Calu3 (cell line): ENCODE results near the gene GHDC. TPM values are rescaled to one million over a fixed set of nuclear protein-coding genes. Genes with fewer than 3 reads are reported as not detected.

ENCODE experiments used
- BruUV-seq: library from RNA; stranded (reverse); fragments of 400-500 nt; replicated peaks from 2 replicates; lab custom pipeline; 2021; lab: Mats Ljungman, UMichigan
- CTCF ChIA-PET: fragments of 300-600 bp; sonication (Branson Sonifier 250); formaldehyde crosslinking; loops from one replicate; lab custom pipeline; 2022; ENCODE audit warnings: antibody characterized with exemption; lab: Charles Lee
- DNase-seq: peaks from one replicate; pipeline ENCODE4 v3.0.0; 2022
- H3K27ac Mint-ChIP-seq: one replicate; pipeline ENCODE4 v1.8.0; 2022; ENCODE audit warnings: mixed read lengths; ENCODE audit not compliant: unreplicated experiment
- H3K27me3 Mint-ChIP-seq: one replicate; pipeline ENCODE4 v1.8.0; 2022; ENCODE audit warnings: mixed read lengths; ENCODE audit not compliant: unreplicated experiment
- H3K36me3 Mint-ChIP-seq: one replicate; pipeline ENCODE4 v1.8.0; 2022; ENCODE audit warnings: mild to moderate bottlenecking, moderate library complexity, mixed read lengths; ENCODE audit not compliant: insufficient read depth, unreplicated experiment
- H3K4me1 Mint-ChIP-seq: one replicate; pipeline ENCODE4 v1.8.0; 2022; ENCODE audit warnings: mild to moderate bottlenecking, low read depth, mixed read lengths; ENCODE audit not compliant: unreplicated experiment
- H3K4me3 Mint-ChIP-seq: one replicate; pipeline ENCODE4 v1.8.0; 2022; ENCODE audit warnings: mild to moderate bottlenecking, low read depth, moderate library complexity, mixed read lengths; ENCODE audit not compliant: unreplicated experiment
- H3K9me3 Mint-ChIP-seq: one replicate; pipeline ENCODE4 v1.8.0; 2022; ENCODE audit warnings: low read depth, mixed read lengths; ENCODE audit not compliant: unreplicated experiment
- intact Hi-C: fragments of 100-400 bp; cut with micrococcal nuclease; formaldehyde crosslinking; loops from one replicate; pipeline ENCODE4 v1.10.0; 2022; ENCODE audit not compliant: unreplicated experiment
- total RNA-seq: library from RNA; stranded (reverse); gene quantifications from 2 replicates; pipeline ENCODE4 v1.2.3, GENCODE V29; 2022
- TF ChIP-seq, protein P1 (sequence below): fragments of 200-600 bp; IDR thresholded peaks from one replicate; pipeline ENCODE4 v1.8.0; 2022; ENCODE audit warnings: antibody characterized with exemption; ENCODE audit not compliant: unreplicated experiment

Gene GHDC
- total RNA-seq, 1 experiment from 2014 or later: 37.4 TPM

- Mint-ChIP-seq H3K36me3 (peaks cover 5% of the 10 kb centered on the region), H3K4me3 (peak overlapping the region; percentile 67), H3K9me3 (no peaks in the 10 kb centered on the region), H3K27me3 (peaks cover 42% of the 10 kb centered on the region), H3K27ac (peak overlapping the region; percentile 9), H3K4me1 (peaks cover 38% of the 10 kb centered on the region)
- CTCF ChIA-PET: interaction anchor here (2.5 kb wide), 1 partner anchor 11 kb away, joined by 9 read pairs; the partner anchor contains the start of gene GHDC
- no TSS peak for BruUV-seq
- intact Hi-C loops: no loop called here
- TF ChIP-seq, protein P1, sequence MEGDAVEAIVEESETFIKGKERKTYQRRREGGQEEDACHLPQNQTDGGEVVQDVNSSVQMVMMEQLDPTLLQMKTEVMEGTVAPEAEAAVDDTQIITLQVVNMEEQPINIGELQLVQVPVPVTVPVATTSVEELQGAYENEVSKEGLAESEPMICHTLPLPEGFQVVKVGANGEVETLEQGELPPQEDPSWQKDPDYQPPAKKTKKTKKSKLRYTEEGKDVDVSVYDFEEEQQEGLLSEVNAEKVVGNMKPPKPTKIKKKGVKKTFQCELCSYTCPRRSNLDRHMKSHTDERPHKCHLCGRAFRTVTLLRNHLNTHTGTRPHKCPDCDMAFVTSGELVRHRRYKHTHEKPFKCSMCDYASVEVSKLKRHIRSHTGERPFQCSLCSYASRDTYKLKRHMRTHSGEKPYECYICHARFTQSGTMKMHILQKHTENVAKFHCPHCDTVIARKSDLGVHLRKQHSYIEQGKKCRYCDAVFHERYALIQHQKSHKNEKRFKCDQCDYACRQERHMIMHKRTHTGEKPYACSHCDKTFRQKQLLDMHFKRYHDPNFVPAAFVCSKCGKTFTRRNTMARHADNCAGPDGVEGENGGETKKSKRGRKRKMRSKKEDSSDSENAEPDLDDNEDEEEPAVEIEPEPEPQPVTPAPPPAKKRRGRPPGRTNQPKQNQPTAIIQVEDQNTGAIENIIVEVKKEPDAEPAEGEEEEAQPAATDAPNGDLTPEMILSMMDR: no peak
- peak; percentile 39 for DNase-seq
Observed at GRCh38 chr17:42182927-42183734, 11.2 kb downstream of the GHDC start.

- intact Hi-C loops: no loop called here
- BruUV-seq: no TSS peak
- H3K4me3 Mint-ChIP-seq: no peak overlapping the region
- no peak overlapping the region for H3K27ac Mint-ChIP-seq
- peaks cover 52% of the 10 kb centered on the region for H3K27me3 Mint-ChIP-seq
- H3K36me3 Mint-ChIP-seq: peaks cover 5% of the 10 kb centered on the region
- peaks cover 38% of the 10 kb centered on the region for H3K4me1 Mint-ChIP-seq
- TF ChIP-seq, protein P1: no peak
- CTCF ChIA-PET: interaction anchor here (0.6 to 1.2 kb wide), 2 partner anchors 12 to 762 kb away, joined by 3 read pairs; partner anchors contain the start of gene GHDC
- no peak for DNase-seq
- no peaks in the 10 kb centered on the region for H3K9me3 Mint-ChIP-seq
Observed at GRCh38 chr17:42181851-42182207, 12.5 kb downstream of the GHDC start.

GRCh38 chr17:42180922-42181850 lies 13.1 kb downstream of the GHDC start, which contains the start of gene KCNH4:
KCNH4 (minus strand) TSS chr17:42181142; CDS start chr17:42180945, 197 bp downstream.
- H3K27ac Mint-ChIP-seq: no peak within 1 kb of the TSS
- H3K9me3 Mint-ChIP-seq: no peaks in the 10 kb centered on the region
- H3K27me3 Mint-ChIP-seq: peaks cover 54% of the 10 kb centered on the region
- peak; percentile 36 for DNase-seq
- intact Hi-C loops: no loop called here
- CTCF ChIA-PET: interaction anchor here (0.6 to 1.2 kb wide), 2 partner anchors 13 to 763 kb away, joined by 3 read pairs; partner anchors contain the start of gene GHDC
- H3K4me1 Mint-ChIP-seq: peaks cover 38% of the 10 kb centered on the region
- TF ChIP-seq, protein P1: no peak
- BruUV-seq: no TSS peak
- H3K36me3 Mint-ChIP-seq: peaks cover 5% of the 10 kb centered on the region
- H3K4me3 Mint-ChIP-seq: no peak within 1 kb of the TSS

DNA sequence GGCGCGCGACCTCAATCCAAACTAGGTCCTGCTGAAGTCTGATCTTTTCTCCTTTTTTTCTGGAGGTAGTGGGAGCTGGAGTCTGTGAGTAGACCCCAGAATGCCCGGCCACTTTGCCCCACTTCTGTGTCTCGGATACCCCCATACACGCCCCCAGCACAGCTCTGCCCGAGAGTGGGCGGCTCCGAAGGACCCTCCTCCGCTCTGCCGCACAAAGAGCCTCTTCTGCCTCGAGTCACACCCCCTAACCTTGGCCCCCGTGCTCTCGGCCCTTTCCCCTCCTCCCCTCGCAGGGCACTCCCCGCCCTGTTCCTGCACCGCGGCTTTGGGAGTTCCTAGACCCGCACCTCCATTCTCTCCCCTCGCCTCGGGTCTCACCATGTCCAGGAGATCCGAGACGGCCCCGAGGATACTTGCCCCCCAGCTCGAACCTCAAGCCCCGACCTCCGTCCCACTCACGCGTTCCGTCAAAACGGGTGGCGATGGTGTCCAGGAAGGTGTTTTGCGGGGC lies 13.8 kb downstream of the GHDC start:
- H3K27ac Mint-ChIP-seq: no peak overlapping the region
- peaks cover 38% of the 10 kb centered on the region for H3K4me1 Mint-ChIP-seq
- intact Hi-C loops: no loop called here
- BruUV-seq: no TSS peak
- no peak overlapping the region for H3K4me3 Mint-ChIP-seq
- no peak for DNase-seq
- TF ChIP-seq, protein P1: no peak
- CTCF ChIA-PET: interaction anchor here (1.0 to 1.4 kb wide), 2 partner anchors 9 to 14 kb away, joined by 3 read pairs; partner anchors contain the start of gene GHDC
- peaks cover 5% of the 10 kb centered on the region for H3K36me3 Mint-ChIP-seq
- H3K9me3 Mint-ChIP-seq: no peaks in the 10 kb centered on the region
- H3K27me3 Mint-ChIP-seq: peaks cover 61% of the 10 kb centered on the region
